Mucosa of descending colon (tissue), 3 donors: Measurements from ENCODE around the gene SH3BP4. TPM values are rescaled to one million over a fixed set of nuclear protein-coding genes. Genes with fewer than 3 reads are reported as not detected.

Experiments
- ATAC-seq: fragments of 200-7000 bp; cut with Tn5 transposase; one replicate; pipeline ENCODE4 v1.9.1; 2020; ENCODE audit warnings: mild to moderate bottlenecking, moderate library complexity
- DNase-seq, 3 donors: peaks; one replicate each; pipeline ENCODE4 v3.0.0-alpha.2; 2020
- H3K36me3 ChIP-seq: fragments of 200-600 bp; one replicate; pipeline ENCODE4 v1.8.0; 2021; ENCODE audit warnings: low read depth, mild to moderate bottlenecking
- H3K4me1 ChIP-seq: fragments of 200-600 bp; one replicate; pipeline ENCODE4 v1.8.0; 2021; ENCODE audit warnings: low read depth, mild to moderate bottlenecking
- H3K4me3 ChIP-seq: fragments of 200-600 bp; one replicate; pipeline ENCODE4 v1.8.0; 2021; ENCODE audit warnings: mild to moderate bottlenecking
- H3K9me3 ChIP-seq: fragments of 200-600 bp; one replicate; pipeline ENCODE4 v1.8.0; 2021; ENCODE audit warnings: mild to moderate bottlenecking
- intact Hi-C, 2 donors: fragments of 100-400 bp; cut with DNase I in 1 of 2; cut with micrococcal nuclease in 1 of 2; formaldehyde crosslinking; loops; one replicate each; pipeline versions ENCODE4 v1.11.0 to v1.11.1; 2022; cut with DNase I, micrococcal nuclease
- total RNA-seq, 3 donors: library from RNA; stranded (reverse); fragmentation: NEBNext Ultra II Directional in 2 of 3; extraction: Animal tissue kit (Norgen Biotek cat#: 25700) in 2 of 3; gene quantifications; one replicate each; pipeline versions ENCODE4 v1.2.1 to v1.2.4, GENCODE V29; 2021 to 2023
- TF ChIP-seq, protein P1 (sequence below): fragments of 200-600 bp; IDR thresholded peaks from one replicate; pipeline ENCODE4 v1.8.0; 2022; ENCODE audit warnings: antibody characterized with exemption, mild to moderate bottlenecking
- donor health status: DM: no; HTN: no; CAD: no; lungs with moderate emphysema.
- donor health status: DM: no; HTN: no; CAD: no.
- donor health status: DM: no; HTN: yes; CAD: no.

Gene SH3BP4
- total RNA-seq, 3 donors from 2014 or later: 18.0 to 30.4 (median 29.6) TPM

DNA sequence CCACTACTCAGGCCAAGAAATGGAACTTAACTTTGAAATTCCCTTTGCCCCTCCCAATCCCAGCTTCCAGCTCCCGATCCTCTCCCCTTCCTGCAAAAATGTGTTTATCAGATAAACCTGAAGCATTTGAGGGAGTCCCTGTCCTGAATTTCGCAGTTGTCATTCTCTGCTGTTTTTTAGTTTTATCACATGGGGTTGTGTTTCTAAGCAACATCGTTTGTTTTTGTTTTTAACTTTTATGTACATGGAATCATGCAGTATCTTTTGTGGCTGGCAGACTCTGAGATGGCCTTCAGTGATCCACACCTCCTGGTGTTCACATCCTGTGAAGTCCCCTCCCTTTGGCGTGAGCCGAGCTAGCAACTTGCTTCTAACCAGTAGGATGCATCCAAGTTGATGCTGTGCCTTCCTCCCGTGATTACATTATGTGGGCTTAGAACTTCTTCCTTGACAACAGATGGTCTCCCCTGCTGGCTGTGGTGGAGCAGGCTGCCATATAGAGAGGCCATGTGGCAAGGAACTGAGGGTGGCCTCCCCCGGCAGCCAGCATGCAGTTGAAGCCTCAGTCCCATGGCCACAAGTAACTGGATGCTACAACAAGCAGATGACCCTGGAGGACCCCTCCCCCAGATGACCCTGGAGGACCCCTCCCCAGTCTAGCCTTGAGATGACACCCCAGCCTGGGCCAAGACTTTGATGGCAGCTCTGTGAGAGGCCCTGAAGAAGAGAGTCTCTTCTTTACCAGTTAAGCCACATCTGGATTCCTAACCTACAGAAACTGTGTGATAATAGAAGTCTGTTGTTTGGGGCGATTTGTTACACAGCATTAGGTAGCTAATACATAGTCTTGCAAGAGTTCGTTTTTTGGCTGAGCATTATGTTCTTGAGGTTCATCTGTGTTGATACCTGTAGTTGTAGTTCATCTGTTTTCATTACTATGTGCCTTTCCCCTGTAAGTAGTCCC is 27.7 kb downstream of the SH3BP4 start:
- Histone ChIP-seq H3K4me1 (peaks cover 63% of the 10 kb centered on the region), H3K4me3 (no peak overlapping the region), H3K9me3 (no peaks in the 10 kb centered on the region), H3K36me3 (no peaks in the 10 kb centered on the region)
- peak in 1 of 3 donors; percentile 37 for DNase-seq
- TF ChIP-seq, protein P1, sequence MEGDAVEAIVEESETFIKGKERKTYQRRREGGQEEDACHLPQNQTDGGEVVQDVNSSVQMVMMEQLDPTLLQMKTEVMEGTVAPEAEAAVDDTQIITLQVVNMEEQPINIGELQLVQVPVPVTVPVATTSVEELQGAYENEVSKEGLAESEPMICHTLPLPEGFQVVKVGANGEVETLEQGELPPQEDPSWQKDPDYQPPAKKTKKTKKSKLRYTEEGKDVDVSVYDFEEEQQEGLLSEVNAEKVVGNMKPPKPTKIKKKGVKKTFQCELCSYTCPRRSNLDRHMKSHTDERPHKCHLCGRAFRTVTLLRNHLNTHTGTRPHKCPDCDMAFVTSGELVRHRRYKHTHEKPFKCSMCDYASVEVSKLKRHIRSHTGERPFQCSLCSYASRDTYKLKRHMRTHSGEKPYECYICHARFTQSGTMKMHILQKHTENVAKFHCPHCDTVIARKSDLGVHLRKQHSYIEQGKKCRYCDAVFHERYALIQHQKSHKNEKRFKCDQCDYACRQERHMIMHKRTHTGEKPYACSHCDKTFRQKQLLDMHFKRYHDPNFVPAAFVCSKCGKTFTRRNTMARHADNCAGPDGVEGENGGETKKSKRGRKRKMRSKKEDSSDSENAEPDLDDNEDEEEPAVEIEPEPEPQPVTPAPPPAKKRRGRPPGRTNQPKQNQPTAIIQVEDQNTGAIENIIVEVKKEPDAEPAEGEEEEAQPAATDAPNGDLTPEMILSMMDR: no peak
- ATAC-seq: no peak
- intact Hi-C loops: no loop called here

DNA sequence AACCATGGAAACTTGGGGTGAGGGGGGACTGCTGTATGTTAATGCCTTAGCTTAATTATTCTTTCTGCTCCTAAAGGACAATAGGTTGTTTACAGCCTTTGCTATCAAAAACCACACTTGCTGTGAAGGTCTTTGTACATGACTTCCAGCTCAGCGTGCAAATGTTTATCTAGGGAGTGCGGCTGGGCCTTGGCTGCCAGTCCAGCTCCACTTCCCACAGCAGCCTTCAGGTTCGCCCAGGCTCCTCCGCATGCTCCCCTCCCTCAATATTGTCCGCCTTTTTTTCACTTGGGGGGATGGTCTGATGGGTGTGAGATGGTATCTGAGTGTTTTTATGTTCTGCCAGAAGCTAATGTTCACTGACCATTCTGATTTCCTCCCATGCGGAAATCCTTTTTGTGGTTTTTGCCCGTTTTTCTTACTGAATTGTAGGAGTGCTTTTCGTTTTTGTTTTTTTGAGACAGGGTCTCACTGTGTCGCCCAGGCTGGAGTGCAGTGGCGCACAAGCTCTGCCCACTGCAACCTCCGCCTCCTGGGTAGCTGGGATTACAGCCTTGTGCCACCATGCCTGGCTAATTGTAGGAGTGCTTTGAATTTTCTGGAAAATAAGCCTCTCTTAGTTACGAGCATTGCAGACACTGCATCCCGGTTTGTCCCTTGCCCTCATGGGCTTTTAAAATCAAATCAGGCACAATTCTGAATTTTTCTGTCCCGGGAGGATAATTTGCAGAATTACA is 28.8 kb downstream of the SH3BP4 start:
- peaks cover 56% of the 10 kb centered on the region for H3K4me1 ChIP-seq
- ATAC-seq (peak; percentile 48), DNase-seq (peak in 2 of 3 donors; percentile 54 to 60)
- no peak overlapping the region for H3K4me3 ChIP-seq
- TF ChIP-seq, protein P1: no peak
- intact Hi-C loops: no loop called here
- H3K36me3 ChIP-seq: no peaks in the 10 kb centered on the region
- H3K9me3 ChIP-seq: no peaks in the 10 kb centered on the region

DNA sequence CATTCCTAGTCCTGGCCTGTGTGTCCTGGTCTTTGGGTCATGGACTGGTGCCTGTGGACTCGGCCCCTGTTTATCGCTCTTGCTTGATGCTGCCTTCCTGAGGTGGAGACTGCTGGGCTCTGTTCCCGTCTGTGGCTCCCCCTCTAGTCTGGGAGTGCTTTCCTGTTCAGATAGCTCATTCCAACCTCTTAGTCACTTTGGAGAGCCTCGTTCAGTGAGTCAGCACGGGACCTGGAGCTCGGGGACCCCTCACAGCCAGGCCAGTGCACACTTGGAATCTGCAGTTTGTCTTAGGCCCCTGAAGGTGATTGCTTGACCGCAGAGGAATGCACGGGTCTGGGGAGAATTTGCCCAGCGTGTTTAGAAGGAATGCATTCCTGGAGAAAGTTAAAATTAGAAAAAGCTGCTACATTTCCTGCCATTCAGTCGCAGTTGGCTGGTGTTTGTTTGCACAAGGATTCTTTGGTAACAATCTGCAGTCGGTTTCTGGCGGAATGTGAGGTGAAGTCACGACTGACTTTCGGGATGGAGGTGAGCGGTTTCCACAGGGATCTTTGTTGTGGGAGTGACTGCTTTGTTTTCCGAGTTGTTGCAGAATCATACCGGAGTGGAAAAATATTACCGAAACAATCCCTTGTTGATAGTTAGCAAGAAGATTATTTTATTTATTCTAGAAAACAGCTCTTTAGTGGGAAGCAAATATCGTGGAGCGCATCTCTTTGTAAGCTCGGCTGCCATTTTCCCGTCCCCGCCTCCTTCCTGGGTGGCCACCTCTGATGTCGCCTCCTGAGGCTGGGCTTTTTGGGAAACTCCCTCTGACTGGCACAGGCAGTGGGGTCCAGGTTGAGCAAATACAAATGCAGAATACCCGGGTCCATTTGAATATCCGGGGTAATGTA is 29.6 kb downstream of the SH3BP4 start:
- peak in 2 of 3 donors; percentile 51 to 52 for DNase-seq
- H3K9me3 ChIP-seq: no peaks in the 10 kb centered on the region
- H3K36me3 ChIP-seq: no peaks in the 10 kb centered on the region
- intact Hi-C loops: no loop called here
- no peak overlapping the region for H3K4me3 ChIP-seq
- peaks cover 56% of the 10 kb centered on the region for H3K4me1 ChIP-seq
- peak; percentile 59 for ATAC-seq
- TF ChIP-seq, protein P1: no peak

DNA sequence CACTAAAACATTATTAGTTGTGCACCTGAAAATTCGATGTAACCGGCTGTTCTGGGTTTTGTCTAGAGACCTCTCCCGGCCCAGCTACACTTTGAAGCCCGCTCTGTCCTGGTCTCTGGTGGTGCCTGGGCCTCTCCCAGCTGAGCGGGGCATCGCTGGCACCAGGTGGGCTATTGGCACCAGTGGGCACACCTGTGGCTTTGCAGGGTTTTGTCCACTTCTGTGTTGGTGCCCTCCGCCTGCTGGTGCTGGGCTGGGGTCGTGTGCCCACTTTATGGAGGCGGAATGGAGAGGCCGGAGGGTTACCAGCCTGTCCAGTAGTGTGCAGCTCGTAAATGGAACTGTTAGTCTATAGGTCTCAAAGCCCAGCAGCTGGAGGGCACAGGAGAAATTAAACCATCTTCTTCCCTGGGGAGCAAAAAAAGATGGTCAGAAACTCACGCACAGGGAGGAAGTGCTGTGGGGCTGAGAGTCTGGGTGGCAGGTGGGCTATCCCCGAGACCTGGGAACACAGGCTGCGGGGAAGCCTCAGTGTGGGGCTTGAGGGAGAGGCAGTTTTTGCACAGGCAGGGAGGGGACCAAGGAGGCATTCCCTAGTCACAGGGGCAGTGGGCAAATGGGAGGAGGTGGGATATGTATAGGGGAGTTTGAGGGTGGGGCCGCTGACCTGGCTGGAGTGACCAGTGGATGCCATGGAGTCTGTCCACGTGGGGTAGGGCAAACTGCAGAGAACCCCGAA is 30.4 kb downstream of the SH3BP4 start:
- intact Hi-C loops: no loop called here
- peak; percentile 0 for ATAC-seq
- Histone ChIP-seq H3K36me3 (no peaks in the 10 kb centered on the region), H3K9me3 (no peaks in the 10 kb centered on the region), H3K4me1 (peaks cover 55% of the 10 kb centered on the region), H3K4me3 (no peak overlapping the region)
- peak in 1 of 3 donors; percentile 43 for DNase-seq
- TF ChIP-seq, protein P1: no peak
